HG03097 (cell line): Measurements from ENCODE around the gene KCNH1.
"Not testable (repeated sequence)": the region's sequence is repeated elsewhere in the genome, so short reads cannot be mapped to it uniquely, and the experiment has no call there.

Experiments used
- ATAC-seq: cut with Tn5 transposase; IDR thresholded peaks from one replicate; pipeline ENCODE4 v1.9.1; 2021; ENCODE audit not compliant: unreplicated experiment, low FRiP score

Gene KCNH1

DNA sequence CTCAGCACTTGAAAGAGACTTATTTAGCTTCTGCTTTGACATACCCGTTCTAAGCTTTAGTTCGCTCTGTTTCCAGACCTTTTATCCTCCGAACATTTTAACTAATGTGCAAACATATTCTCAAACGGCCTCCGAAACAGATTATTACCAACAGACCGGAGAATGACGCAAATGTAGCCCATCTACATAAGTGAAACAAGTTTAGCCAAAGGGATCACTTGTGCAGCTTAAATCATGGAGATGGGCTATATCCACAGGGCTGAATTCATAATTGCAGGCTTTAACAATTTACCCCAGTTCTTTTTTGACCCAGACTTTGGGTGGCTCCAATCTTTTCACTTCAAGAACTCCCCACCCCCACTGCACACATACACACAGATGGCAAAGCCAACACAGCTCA is 119.7 kb downstream of the KCNH1 start:
- ATAC-seq = no peak

DNA sequence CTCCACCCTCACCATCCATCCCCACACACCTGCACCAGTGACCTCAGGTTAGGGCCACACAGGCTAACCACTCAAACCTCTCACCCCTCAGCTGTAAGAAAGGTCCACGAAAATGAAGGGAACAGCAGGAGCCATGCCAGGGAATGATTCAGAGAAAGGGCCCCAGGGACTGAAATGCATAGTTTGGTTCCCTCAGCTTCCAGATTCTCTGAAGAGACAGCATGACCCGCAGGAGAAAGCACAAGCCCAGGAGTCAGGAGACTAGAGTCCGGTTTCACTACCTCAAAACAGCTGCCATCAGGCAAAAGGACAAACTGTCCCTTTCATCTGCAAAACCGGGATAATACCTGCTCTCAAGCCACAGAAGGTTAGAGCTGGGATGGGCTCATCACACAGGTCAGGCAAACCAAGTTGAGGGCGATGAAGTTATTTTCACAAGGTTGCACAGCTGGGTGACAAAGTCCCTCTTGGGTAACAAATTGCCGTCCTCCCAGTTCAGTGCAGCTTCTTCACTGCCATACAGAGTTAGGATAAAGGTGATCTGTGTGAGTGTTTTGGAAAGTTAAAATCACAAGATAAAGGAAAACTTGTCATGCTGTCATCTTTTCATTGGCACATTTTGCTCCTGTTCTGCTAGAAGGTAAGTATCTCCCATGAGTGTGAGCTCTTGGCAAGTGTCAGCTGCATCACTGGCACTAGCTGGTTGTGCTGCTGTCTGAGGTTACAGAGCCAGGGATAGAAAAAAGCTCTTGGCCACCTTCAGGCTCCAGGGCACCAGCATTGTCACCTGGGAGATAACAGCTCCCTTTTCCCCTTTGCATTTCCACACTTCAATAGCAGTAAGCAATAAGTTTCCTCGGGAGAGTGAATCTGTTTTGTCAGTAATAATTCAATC is 120.4 kb downstream of the KCNH1 start:
- no peak for ATAC-seq

GRCh38 chr1:211011128-211011527 is 122.8 kb downstream of the KCNH1 start:
- ATAC-seq = not testable (repeated sequence)

GRCh38 chr1:211009944-211010343 is 124.0 kb downstream of the KCNH1 start:
- ATAC-seq = no peak

- ATAC-seq = no peak
These were observed 126.1 kb downstream of the KCNH1 start for GRCh38 chr1:211007830-211008229.

- ATAC-seq = not testable (repeated sequence)
These were observed 138.0 kb downstream of the KCNH1 start for GRCh38 chr1:210995931-210996330.

DNA sequence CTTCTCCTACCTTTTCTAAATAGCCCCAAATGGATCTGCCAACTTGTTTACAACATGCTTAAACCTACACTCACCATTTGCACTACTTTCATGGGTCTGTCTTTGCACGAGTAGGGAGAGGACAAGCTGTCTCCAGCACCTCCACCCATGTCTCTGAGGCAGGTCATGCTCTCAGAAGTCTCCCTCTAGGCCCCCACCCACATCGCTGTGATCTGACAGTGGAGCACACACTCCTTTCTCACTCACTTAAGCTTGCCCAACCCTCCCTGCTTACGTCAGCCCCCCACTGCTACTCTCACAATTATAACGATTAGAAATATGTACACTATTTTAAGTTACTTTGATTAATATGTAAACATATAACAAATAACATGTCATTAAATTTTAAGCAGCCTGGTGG is 141.1 kb downstream of the KCNH1 start:
- no peak for ATAC-seq

DNA sequence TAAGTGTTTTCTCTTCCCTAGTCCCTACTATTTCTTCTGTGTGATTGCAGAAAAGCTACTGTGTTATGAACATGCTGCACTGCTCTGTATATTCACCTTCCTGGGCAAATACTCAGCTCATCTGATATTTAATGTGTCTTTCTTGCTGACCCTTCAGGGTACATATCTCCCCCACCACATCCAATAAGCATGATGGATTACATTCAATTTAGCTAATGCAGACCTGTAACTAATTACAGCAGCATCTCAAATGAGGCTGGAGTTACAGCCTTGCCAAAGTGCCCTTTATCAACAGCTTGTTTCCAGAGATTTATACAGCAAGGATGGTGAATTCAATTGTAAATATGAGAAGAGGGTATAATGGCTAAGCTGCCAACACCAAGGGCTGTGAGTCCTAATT is 144.0 kb downstream of the KCNH1 start:
- ATAC-seq = no peak

GRCh38 chr1:210981490-210981889 is 152.5 kb downstream of the KCNH1 start:
- ATAC-seq = no peak

DNA sequence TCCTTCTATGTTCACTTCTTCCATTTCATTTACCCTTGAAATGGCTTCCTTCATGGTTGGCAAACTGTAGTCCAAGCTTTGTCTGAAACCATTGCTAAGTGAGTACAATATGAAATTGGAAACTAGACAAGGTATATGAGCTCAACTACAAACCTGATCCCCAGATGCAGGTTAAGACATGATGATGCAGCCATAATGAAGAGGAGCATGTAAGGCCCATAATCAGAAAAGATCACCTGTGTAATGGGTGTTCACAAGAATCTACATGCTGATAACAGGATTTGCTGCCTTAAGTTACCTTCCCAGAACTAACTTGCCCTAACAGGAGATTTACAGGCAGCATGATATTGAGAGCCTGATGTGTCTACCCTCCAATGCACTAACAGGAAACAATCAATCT is 153.9 kb downstream of the KCNH1 start:
- no peak for ATAC-seq

- no peak for ATAC-seq
These were observed 155.0 kb downstream of the KCNH1 start for GRCh38 chr1:210978974-210979354.

GRCh38 chr1:210978316-210978973 is 155.5 kb downstream of the KCNH1 start:
- peak; percentile 54 for ATAC-seq

DNA sequence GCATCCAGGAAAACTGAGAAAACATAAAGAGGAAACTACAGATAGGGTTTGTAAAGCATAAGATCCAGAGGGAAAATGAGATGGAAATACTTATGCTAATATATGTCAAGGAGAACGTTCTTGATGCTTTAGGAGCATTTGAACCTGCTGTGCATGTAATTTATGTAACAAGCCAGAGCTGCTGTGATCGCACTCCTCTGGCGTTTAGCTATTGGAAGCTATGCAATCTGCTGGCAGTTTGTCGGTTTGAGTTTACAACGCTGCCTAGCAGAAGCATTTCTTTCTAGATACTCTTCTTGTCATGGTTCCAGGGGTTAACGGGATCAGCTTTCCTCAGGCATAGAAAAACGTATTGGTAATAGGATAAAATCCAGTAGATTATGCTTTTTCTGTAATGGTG is 182.7 kb downstream of the KCNH1 start:
- ATAC-seq = no peak

- not testable (repeated sequence) for ATAC-seq
These were observed 183.9 kb downstream of the KCNH1 start for GRCh38 chr1:210949940-210950546.

GRCh38 chr1:210949489-210949888 is 184.5 kb downstream of the KCNH1 start:
- no peak for ATAC-seq

DNA sequence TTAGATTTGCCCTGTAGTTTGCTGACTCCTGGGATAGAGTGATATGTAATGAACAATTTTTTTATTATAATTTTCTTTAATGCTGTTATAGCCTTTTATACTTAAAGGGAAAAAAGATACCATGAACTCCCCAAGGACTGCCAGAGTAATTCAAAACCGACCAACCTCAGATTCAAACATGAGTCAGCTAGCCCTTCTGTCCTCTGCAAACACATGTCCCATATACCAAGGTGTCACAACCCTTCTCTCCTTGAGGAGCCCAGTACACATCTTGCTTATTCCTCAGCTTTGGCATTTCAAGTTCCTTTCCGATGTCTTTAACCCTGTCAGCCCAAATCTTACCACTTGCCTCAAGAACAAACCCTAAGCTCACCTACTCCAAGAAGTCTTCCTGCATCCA is 184.9 kb downstream of the KCNH1 start:
- ATAC-seq = no peak

GRCh38 chr1:210944252-210944651 is 189.7 kb downstream of the KCNH1 start:
- no peak for ATAC-seq

GRCh38 chr1:210942513-210942912 is 191.4 kb downstream of the KCNH1 start:
- no peak for ATAC-seq

DNA sequence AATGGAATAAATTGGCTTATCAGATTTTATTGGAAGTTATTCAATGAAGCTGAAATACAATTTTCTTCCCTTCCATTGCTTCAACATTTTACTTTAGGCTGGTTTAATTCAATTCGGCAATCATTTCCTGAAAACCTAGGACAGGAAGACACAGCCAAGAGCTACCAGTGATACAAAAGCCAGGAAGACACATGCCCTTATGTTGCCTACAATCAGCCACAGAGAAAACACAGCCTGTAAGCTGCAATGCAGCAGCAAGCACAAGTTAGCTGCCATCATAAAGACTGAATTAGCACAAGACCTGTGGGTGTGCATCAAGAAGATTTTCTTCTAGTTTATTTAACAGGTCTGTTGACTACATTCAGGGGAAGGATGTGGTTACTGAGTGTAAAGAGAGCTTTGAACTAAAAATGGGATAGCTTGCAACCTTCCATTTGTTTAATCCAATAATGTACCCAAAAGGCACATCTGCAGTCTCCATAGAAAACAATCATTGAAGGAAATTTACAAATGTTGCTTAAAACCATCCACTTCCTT is 193.8 kb downstream of the KCNH1 start:
- ATAC-seq = no peak

GRCh38 chr1:210938416-210938925 is 195.5 kb downstream of the KCNH1 start:
- no peak for ATAC-seq

DNA sequence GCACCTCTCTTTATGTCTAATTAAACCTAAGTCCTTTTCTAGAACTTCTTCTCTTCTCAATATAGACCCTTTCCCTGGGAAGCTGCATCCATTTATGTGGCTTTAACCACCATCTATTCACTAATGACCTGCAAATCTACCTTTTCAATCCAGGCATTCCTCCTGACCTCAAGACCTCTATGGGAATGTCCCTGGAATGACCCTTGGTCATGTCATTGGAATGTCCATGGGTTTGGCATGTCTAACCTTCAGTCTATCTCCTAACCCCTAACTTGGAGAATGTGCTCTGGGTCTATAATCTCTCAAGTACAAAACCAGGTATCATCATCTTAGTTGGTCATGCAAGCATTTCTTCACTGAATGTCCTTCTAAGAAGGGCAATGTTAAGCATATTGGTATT is 196.1 kb downstream of the KCNH1 start:
- no peak for ATAC-seq
